GM18499 (cell line): ENCODE results near the gene RIPPLY3.
"Not testable (repeated sequence)": the region's sequence is repeated elsewhere in the genome, so short reads cannot be mapped to it uniquely, and the experiment has no call there.

Source experiments
- ATAC-seq: cut with Tn5 transposase; IDR thresholded peaks from one replicate; pipeline ENCODE4 v1.9.1; 2021; ENCODE audit warnings: moderate number of reproducible peaks; ENCODE audit not compliant: insufficient read depth, unreplicated experiment

The RIPPLY3 gene

GRCh38 chr21:36980280-36981048, 26.0 kb upstream of the RIPPLY3 start:
- no peak for ATAC-seq

GRCh38 chr21:36981049-36981391, 25.5 kb upstream of the RIPPLY3 start:
- ATAC-seq: no peak

GRCh38 chr21:36981977-36982700, 24.4 kb upstream of the RIPPLY3 start:
- no peak for ATAC-seq

- no peak for ATAC-seq
Observed at GRCh38 chr21:36985751-36986594, 20.5 kb upstream of the RIPPLY3 start.

- no peak for ATAC-seq
Observed at GRCh38 chr21:36987845-36988244, 18.7 kb upstream of the RIPPLY3 start.

- no peak for ATAC-seq
Observed at GRCh38 chr21:36988536-36988935, 18.0 kb upstream of the RIPPLY3 start.

GRCh38 chr21:36989199-36989698, 17.3 kb upstream of the RIPPLY3 start:
- ATAC-seq: not testable (repeated sequence)

GRCh38 chr21:36989699-36990507, 16.6 kb upstream of the RIPPLY3 start:
- ATAC-seq: peak; percentile 63

- no peak for ATAC-seq
Observed at GRCh38 chr21:36990508-36991205, 15.8 kb upstream of the RIPPLY3 start.

GRCh38 chr21:36992671-36993070, 13.8 kb upstream of the RIPPLY3 start:
- no peak for ATAC-seq

- no peak for ATAC-seq
Observed at GRCh38 chr21:36994501-36995158, 11.9 kb upstream of the RIPPLY3 start.

- ATAC-seq: not testable (repeated sequence)
Observed at GRCh38 chr21:36995285-36995684, 11.2 kb upstream of the RIPPLY3 start.

- no peak for ATAC-seq
Observed at GRCh38 chr21:36999131-36999898, 7.2 kb upstream of the RIPPLY3 start.

- no peak for ATAC-seq
Observed at GRCh38 chr21:37000381-37000780, 6.1 kb upstream of the RIPPLY3 start.

GRCh38 chr21:37001441-37001840, 5.1 kb upstream of the RIPPLY3 start:
- ATAC-seq: no peak

GRCh38 chr21:37002851-37003250, 3.7 kb upstream of the RIPPLY3 start:
- ATAC-seq: not testable (repeated sequence)

GRCh38 chr21:37003917-37004316, 2.6 kb upstream of the RIPPLY3 start:
- ATAC-seq: not testable (repeated sequence)
